Hematopoietic multipotent progenitor cell treated with erythropoietin and hydrocortisone succinate and interleukin-3 and kit ligand, for 15 days (in vitro differentiated cells): ENCODE data around the gene MAP3K19.

Experiments used
- DNase-seq: peaks from one replicate; pipeline ENCODE4 v3.0.0-alpha.2; 2015; ENCODE audit warnings: low spot score

The MAP3K19 gene

GRCh38 chr2:134932864-134933526, 114.3 kb downstream of the MAP3K19 start:
- DNase-seq: no peak

- DNase-seq: peak; percentile 35
Measured at GRCh38 chr2:134927195-134927594, 120.1 kb downstream of the MAP3K19 start.

- DNase-seq: no peak
Measured at GRCh38 chr2:134926231-134926931, 120.9 kb downstream of the MAP3K19 start.

- no peak for DNase-seq
Measured at GRCh38 chr2:134924912-134925311, 122.3 kb downstream of the MAP3K19 start.

GRCh38 chr2:134919341-134920210, 127.7 kb downstream of the MAP3K19 start:
- DNase-seq: peak; percentile 65

GRCh38 chr2:134918526-134919340, 128.5 kb downstream of the MAP3K19 start, which contains the start of gene CCNT2:
TSS of gene CCNT2 (plus strand) at chr2:134918822. CDS start at chr2:134918855, 33 bp downstream.
- DNase-seq: peak; percentile 99

- DNase-seq: peak; percentile 88
Measured at GRCh38 chr2:134917888-134918525, 129.2 kb downstream of the MAP3K19 start.

GRCh38 chr2:134917360-134917865, 129.8 kb downstream of the MAP3K19 start:
- DNase-seq: no peak
